Measurements from ENCODE around the gene GPR143. TPM values are rescaled to one million over a fixed set of nuclear protein-coding genes. Genes with fewer than 3 reads are reported as not detected.

GPR143 gene
- polyA plus RNA-seq, 2 of the 4 experiments (the other 2 are of a cell fraction): not detected

DNA sequence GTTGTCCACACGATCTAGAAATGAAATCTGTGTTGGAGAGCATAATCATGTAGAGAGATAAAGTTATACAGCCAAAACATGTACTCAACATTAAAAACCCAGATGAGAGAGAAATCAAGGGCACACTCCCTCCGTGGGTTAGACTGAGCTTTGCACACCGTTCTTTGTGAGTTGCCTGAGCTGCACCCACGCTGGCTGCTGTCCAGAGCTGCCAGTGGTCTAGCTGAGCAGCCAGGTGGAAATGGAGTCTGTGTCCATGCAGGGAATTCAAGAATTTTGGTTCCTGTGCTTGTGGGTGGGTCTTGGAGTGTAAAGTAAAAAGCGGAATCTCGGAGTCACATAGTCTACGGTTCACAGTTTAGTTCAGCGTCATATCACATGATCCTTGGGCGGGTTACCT lies 84.6 kb downstream of the GPR143 start:
- WGBS (ENCODE audit: missing lambda C conversion rate): 91% methylated on average over 9 of the region's 9 CpGs
- CTCF ChIA-PET: interaction anchor here (0.7 kb wide), 1 partner anchor 862 kb away, joined by 3 read pairs; no protein-coding TSS in a partner anchor
- no peak overlapping the region for H3K27ac ChIP-seq
- TF ChIP-seq FOSB (CRISPR knock-in tag; IDR thresholded peaks at IDR 0.05): no peak
- no peak for TF ChIP-seq TFCP2L1 (CRISPR knock-in tag; IDR thresholded peaks at IDR 0.05)
- TF ChIP-seq, protein P1, sequence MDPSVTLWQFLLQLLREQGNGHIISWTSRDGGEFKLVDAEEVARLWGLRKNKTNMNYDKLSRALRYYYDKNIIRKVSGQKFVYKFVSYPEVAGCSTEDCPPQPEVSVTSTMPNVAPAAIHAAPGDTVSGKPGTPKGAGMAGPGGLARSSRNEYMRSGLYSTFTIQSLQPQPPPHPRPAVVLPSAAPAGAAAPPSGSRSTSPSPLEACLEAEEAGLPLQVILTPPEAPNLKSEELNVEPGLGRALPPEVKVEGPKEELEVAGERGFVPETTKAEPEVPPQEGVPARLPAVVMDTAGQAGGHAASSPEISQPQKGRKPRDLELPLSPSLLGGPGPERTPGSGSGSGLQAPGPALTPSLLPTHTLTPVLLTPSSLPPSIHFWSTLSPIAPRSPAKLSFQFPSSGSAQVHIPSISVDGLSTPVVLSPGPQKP (IDR thresholded peaks at IDR 0.05; ENCODE audit: low read depth, low read length): no peak
- no peak for TF ChIP-seq CHD4 (IDR thresholded peaks at IDR 0.05; ENCODE audit: borderline replicate concordance)
- no peak for TF ChIP-seq JUN (IDR thresholded peaks at IDR 0.05)
- TF ChIP-seq PHF8 (IDR thresholded peaks at IDR 0.05; ENCODE audit: borderline replicate concordance, low read depth): no peak
- no peak for TF ChIP-seq KDM1A (IDR thresholded peaks at IDR 0.05; ENCODE audit: low read depth)
- no peak for TF ChIP-seq POLR2AphosphoS2 (conservative IDR thresholded peaks at IDR 0.05; ENCODE audit: low read length)
- TF ChIP-seq RNF2 (IDR thresholded peaks at IDR 0.05; ENCODE audit: borderline replicate concordance, low read depth): no peak
- H3K9me3 ChIP-seq: no peaks in the 10 kb centered on the region
- no peak for ATAC-seq
- DNase-seq (ENCODE audit: low read depth in 1 of 2, low spot score in 1 of 2): no peak
- no peak overlapping the region for H3K4me2 ChIP-seq
- FAIRE-seq: no peak
- POLR2A ChIA-PET: no interaction called here
- H3K4me3 ChIP-seq: no peak overlapping the region
- H3K4me1 ChIP-seq: no peaks in the 10 kb centered on the region

DNA sequence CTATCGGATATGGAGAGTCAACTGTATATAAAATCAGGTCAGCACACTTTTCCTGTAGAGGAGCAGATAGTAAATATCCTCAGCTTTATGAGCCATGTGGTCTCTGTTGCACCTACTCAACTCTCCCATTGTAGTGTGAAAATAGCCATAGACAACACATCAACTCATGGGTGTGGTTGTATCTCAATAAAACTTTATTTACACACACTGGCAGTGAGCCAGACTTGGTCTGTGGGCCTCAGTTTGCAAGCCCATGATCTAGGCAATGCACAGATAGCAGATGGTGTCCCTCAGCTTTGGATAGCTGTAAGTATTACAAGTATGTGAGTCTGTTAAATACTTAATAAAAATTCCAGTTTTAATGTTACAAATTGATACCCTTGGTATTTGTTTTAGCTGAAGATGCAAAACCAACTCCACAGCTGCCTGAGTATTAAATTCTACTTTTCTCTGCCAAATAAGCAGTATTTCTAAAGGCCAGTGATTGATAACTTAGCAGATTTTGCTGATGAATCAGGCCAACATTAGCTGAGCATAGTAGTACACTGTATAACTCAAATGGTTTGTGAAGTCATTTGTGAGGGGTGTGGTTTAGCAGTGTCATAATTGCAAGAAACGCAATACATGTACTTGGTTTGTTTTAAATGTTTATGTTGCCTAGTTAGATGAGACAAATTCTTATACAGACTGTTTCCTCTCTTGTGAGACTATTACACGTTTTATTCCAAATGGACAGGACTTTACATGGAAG lies 87.3 kb downstream of the GPR143 start:
- DNase-seq (ENCODE audit: low read depth in 1 of 2, low spot score in 1 of 2) (no peak), ATAC-seq (no peak), FAIRE-seq (peak; percentile 7)
- ChIA-PET CTCF (no interaction called here), POLR2A (no interaction called here)
- Histone ChIP-seq H3K4me1 (no peaks in the 10 kb centered on the region), H3K27ac (no peak overlapping the region), H3K4me2 (no peak overlapping the region), H3K9me3 (no peaks in the 10 kb centered on the region), H3K4me3 (no peak overlapping the region)
- TF ChIP-seq NPAS2 (CRISPR knock-in tag; IDR thresholded peaks at IDR 0.05; ENCODE audit: borderline replicate concordance): no peak
- TF ChIP-seq CBX8 (IDR thresholded peaks at IDR 0.05): no peak
- TF ChIP-seq NFE2L2 (conservative IDR thresholded peaks at IDR 0.05; ENCODE audit: low read length): no peak
- no peak for TF ChIP-seq GATA3 (IDR thresholded peaks at IDR 0.05; ENCODE audit: borderline replicate concordance)
- TF ChIP-seq, protein P2, sequence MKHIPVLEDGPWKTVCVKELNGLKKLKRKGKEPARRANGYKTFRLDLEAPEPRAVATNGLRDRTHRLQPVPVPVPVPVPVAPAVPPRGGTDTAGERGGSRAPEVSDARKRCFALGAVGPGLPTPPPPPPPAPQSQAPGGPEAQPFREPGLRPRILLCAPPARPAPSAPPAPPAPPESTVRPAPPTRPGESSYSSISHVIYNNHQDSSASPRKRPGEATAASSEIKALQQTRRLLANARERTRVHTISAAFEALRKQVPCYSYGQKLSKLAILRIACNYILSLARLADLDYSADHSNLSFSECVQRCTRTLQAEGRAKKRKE (CRISPR knock-in tag; IDR thresholded peaks at IDR 0.05; ENCODE audit: low read depth): no peak
- TF ChIP-seq MYC (IDR thresholded peaks at IDR 0.05; ENCODE audit: borderline replicate concordance, low read length): no peak
- TF ChIP-seq ZC3H11A (IDR thresholded peaks at IDR 0.05): no peak
- TF ChIP-seq, protein P3, sequence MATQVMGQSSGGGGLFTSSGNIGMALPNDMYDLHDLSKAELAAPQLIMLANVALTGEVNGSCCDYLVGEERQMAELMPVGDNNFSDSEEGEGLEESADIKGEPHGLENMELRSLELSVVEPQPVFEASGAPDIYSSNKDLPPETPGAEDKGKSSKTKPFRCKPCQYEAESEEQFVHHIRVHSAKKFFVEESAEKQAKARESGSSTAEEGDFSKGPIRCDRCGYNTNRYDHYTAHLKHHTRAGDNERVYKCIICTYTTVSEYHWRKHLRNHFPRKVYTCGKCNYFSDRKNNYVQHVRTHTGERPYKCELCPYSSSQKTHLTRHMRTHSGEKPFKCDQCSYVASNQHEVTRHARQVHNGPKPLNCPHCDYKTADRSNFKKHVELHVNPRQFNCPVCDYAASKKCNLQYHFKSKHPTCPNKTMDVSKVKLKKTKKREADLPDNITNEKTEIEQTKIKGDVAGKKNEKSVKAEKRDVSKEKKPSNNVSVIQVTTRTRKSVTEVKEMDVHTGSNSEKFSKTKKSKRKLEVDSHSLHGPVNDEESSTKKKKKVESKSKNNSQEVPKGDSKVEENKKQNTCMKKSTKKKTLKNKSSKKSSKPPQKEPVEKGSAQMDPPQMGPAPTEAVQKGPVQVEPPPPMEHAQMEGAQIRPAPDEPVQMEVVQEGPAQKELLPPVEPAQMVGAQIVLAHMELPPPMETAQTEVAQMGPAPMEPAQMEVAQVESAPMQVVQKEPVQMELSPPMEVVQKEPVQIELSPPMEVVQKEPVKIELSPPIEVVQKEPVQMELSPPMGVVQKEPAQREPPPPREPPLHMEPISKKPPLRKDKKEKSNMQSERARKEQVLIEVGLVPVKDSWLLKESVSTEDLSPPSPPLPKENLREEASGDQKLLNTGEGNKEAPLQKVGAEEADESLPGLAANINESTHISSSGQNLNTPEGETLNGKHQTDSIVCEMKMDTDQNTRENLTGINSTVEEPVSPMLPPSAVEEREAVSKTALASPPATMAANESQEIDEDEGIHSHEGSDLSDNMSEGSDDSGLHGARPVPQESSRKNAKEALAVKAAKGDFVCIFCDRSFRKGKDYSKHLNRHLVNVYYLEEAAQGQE (IDR thresholded peaks at IDR 0.05): no peak
- no peak for TF ChIP-seq CEBPB (IDR thresholded peaks at IDR 0.05)
- TF ChIP-seq FOSB (CRISPR knock-in tag; IDR thresholded peaks at IDR 0.05): no peak
- TF ChIP-seq HOXA7 (CRISPR knock-in tag; IDR thresholded peaks at IDR 0.05): no peak
- TF ChIP-seq EP300 (IDR thresholded peaks at IDR 0.05): no peak
- TF ChIP-seq, protein P4, sequence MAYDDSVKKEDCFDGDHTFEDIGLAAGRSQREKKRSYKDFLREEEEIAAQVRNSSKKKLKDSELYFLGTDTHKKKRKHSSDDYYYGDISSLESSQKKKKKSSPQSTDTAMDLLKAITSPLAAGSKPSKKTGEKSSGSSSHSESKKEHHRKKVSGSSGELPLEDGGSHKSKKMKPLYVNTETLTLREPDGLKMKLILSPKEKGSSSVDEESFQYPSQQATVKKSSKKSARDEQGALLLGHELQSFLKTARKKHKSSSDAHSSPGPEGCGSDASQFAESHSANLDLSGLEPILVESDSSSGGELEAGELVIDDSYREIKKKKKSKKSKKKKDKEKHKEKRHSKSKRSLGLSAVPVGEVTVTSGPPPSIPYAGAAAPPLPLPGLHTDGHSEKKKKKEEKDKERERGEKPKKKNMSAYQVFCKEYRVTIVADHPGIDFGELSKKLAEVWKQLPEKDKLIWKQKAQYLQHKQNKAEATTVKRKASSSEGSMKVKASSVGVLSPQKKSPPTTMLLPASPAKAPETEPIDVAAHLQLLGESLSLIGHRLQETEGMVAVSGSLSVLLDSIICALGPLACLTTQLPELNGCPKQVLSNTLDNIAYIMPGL (CRISPR knock-in tag; IDR thresholded peaks at IDR 0.05; ENCODE audit: borderline replicate concordance): no peak
- TF ChIP-seq, protein P5, sequence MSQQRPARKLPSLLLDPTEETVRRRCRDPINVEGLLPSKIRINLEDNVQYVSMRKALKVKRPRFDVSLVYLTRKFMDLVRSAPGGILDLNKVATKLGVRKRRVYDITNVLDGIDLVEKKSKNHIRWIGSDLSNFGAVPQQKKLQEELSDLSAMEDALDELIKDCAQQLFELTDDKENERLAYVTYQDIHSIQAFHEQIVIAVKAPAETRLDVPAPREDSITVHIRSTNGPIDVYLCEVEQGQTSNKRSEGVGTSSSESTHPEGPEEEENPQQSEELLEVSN (IDR thresholded peaks at IDR 0.05; ENCODE audit: borderline replicate concordance, low read depth): no peak
- no peak for TF ChIP-seq FOSL2 (IDR thresholded peaks at IDR 0.05)
- no peak for TF ChIP-seq FOSL2 (CRISPR knock-in tag; IDR thresholded peaks at IDR 0.05)
- no peak for TF ChIP-seq POLR2A (IDR thresholded peaks at IDR 0.05; ENCODE audit: low read length)
- no peak for TF ChIP-seq EHF (CRISPR knock-in tag; IDR thresholded peaks at IDR 0.05)
- no peak for TF ChIP-seq CBX2 (IDR thresholded peaks at IDR 0.05; ENCODE audit: borderline replicate concordance, low read depth)
- TF ChIP-seq EHMT2 (IDR thresholded peaks at IDR 0.05; ENCODE audit: low read depth): no peak
- 98% methylated on average over 3 of the region's 3 CpGs for WGBS (ENCODE audit: missing lambda C conversion rate)
